Naive thymus-derived CD4-positive, alpha-beta T cell (primary cell): ENCODE data around the gene GFY. TPM values are rescaled to one million over a fixed set of nuclear protein-coding genes. Genes with fewer than 3 reads are reported as not detected.
A peak's percentile ranks its signal among the peaks of the same experiment; 100 is the strongest.

Experiments used
- ATAC-seq: fragments of 150-1000 bp; cut with Tn5 transposase; 2 replicates; pipeline ENCODE4 v1.10.0; 2021; ENCODE audit warnings: mild to moderate bottlenecking, moderate library complexity
- CTCF ChIA-PET: fragments of 350-600 bp; sonication (Branson Sonifier 250); formaldehyde crosslinking; loops from one replicate; lab custom pipeline; 2021; ENCODE audit warnings: antibody characterized with exemption; lab: Charles Lee
- POLR2A ChIA-PET: fragments of 350-600 bp; sonication (Branson Sonifier 250); formaldehyde crosslinking; loops from one replicate; lab custom pipeline; 2021; ENCODE audit warnings: antibody characterized with exemption, inconsistent platforms; lab: Charles Lee
- DNase-seq, 9 donors: peaks; one replicate each; pipeline versions ENCODE4 v3.0.0 to v3.0.0-alpha.2; 2020 to 2022; ENCODE audit warnings: mixed read lengths in 1 of 9
- H3K27ac ChIP-seq: one replicate; pipeline ENCODE4 v1.7.0; 2013; ENCODE audit warnings: mild to moderate bottlenecking, low read depth, low read length, moderate library complexity
- H3K27me3 ChIP-seq, 2 donors: one replicate each; pipeline ENCODE4 v1.7.0; 2013; ENCODE audit warnings: low read length in 2 of 2, mild to moderate bottlenecking in 2 of 2, moderate library complexity in 2 of 2; ENCODE audit not compliant: control insufficient read depth in 2 of 2, insufficient read depth in 2 of 2
- H3K36me3 ChIP-seq, 3 experiments: 1 replicate in 2 of 3; 2 replicates in 1 of 3; pipeline ENCODE4 v1.7.0; 2013; ENCODE audit warnings: low read length in 3 of 3, mild to moderate bottlenecking in 3 of 3, moderate library complexity in 1 of 3; ENCODE audit not compliant: insufficient read depth in 3 of 3, control insufficient read depth in 2 of 3
- H3K4me1 ChIP-seq, 2 donors: one replicate each; pipeline ENCODE4 v1.7.0; 2013; ENCODE audit warnings: low read length in 2 of 2, mild to moderate bottlenecking in 2 of 2, moderate library complexity in 1 of 2; ENCODE audit not compliant: control insufficient read depth in 2 of 2, insufficient read depth in 2 of 2
- H3K4me3 ChIP-seq: 2 replicates; pipeline ENCODE4 v1.7.0; 2013; ENCODE audit warnings: mild to moderate bottlenecking, low read length
- H3K9me3 ChIP-seq, 3 experiments: 1 replicate in 2 of 3; 2 replicates in 1 of 3; pipeline ENCODE4 v1.7.0; 2013; ENCODE audit warnings: low read length in 3 of 3; ENCODE audit not compliant: control insufficient read depth in 2 of 3
- H3K27ac Mint-ChIP-seq, 9 donors: one replicate each; pipeline ENCODE4 v1.8.0; 2020 to 2022; ENCODE audit warnings: mixed read lengths in 9 of 9, mild to moderate bottlenecking in 8 of 9, moderate library complexity in 5 of 9, inconsistent platforms in 2 of 9
- H3K27me3 Mint-ChIP-seq, 5 donors: one replicate each; pipeline ENCODE4 v1.8.0; 2021 to 2022; ENCODE audit warnings: mixed read lengths in 5 of 5, mild to moderate bottlenecking in 1 of 5
- H3K36me3 Mint-ChIP-seq, 5 donors: one replicate each; pipeline ENCODE4 v1.8.0; 2020 to 2022; ENCODE audit warnings: mixed read lengths in 5 of 5, mild to moderate bottlenecking in 3 of 5, inconsistent platforms in 1 of 5
- H3K4me1 Mint-ChIP-seq, 7 donors: one replicate each; pipeline ENCODE4 v1.8.0; 2020 to 2022; ENCODE audit warnings: mixed read lengths in 7 of 7, mild to moderate bottlenecking in 3 of 7, inconsistent platforms in 1 of 7
- H3K4me3 Mint-ChIP-seq, 10 donors: one replicate each; pipeline ENCODE4 v1.8.0; 2020 to 2022; ENCODE audit warnings: mild to moderate bottlenecking in 10 of 10, mixed read lengths in 10 of 10, moderate library complexity in 6 of 10, inconsistent platforms in 2 of 10
- H3K9me3 Mint-ChIP-seq, 11 donors: one replicate each; pipeline ENCODE4 v1.8.0; 2020 to 2022; ENCODE audit warnings: mixed read lengths in 11 of 11, mild to moderate bottlenecking in 4 of 11, inconsistent platforms in 1 of 11, moderate library complexity in 1 of 11
- intact Hi-C, 2 donors: fragments of 100-400 bp; cut with micrococcal nuclease; formaldehyde crosslinking; loops; one replicate each; pipeline ENCODE4 v1.15.1; 2023
- polyA plus RNA-seq, 2 donors: library from polyadenylated mRNA; unstranded; fragments of 300-500 nt; fragmentation: Illumina TruSeq; gene quantifications; one replicate each; pipeline ENCODE4 v1.2.3, GENCODE V29; 2021
- total RNA-seq, 6 experiments: library from RNA in 5 of 6; stranded (reverse) in 5 of 6; gene quantifications; 1 replicate in 5 of 6; 2 replicates in 1 of 6; pipeline ENCODE4 v1.2.3 and lab custom pipeline; 2021 to 2026

Gene GFY
- total and polyA plus RNA-seq, 7 experiments from 2014 or later = not detected

DNA sequence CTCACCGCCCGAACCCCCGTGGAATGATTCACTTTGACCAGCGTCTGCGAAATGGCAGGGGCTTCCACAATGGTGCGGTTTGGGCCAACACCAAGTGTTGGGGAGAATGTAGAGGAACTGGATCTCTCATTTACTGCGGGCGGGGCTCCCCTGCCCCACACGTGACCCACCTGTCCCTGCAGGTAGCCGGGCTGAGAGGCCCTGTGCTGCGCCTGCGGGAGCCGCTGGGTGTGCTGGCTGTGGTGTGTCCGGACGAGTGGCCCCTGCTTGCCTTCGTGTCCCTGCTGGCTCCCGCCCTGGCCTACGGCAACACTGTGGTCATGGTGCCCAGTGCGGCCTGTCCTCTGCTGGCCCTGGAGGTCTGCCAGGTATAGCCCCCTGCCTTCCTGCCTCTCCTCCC is 43.0 kb downstream of the GFY start:
- H3K27ac Mint-ChIP-seq = peak overlapping the region; percentile 94 to 100 (median 100)
- no peaks in the 10 kb centered on the region for H3K27me3 Mint-ChIP-seq
- Histone ChIP-seq H3K9me3 (no peaks in the 10 kb centered on the region), H3K27ac (peak overlapping the region; percentile 97), H3K36me3 (peaks cover 0 to 36% (median 3%) of the 10 kb centered on the region in 3 experiments), H3K4me1 (peaks cover 48 to 52% of the 10 kb centered on the region in 2 donors), H3K4me3 (no peak overlapping the region), H3K27me3 (no peaks in the 10 kb centered on the region)
- peak overlapping the region in 7 of 10 donors; percentile 17 to 91 (median 74) for H3K4me3 Mint-ChIP-seq
- CTCF ChIA-PET = interaction anchor here (0.7 to 4.9 kb wide), 2 partner anchors 77 kb away, joined by 4 to 28 read pairs; no protein-coding TSS in a partner anchor
- POLR2A ChIA-PET = interaction anchor here (6.2 kb wide), 1 partner anchor 15 kb away, joined by 226 read pairs; the partner anchor contains the start of genes ALDH16A1 and PIH1D1
- ATAC-seq (no peak), DNase-seq (no peak)
- H3K4me1 Mint-ChIP-seq = peaks cover 23 to 52% (median 34%) of the 10 kb centered on the region in 7 donors
- intact Hi-C loops = loop anchor here in 1 of 2 donors (2.0 kb wide), 1 partner anchor 241 kb away; no protein-coding TSS in a partner anchor
- H3K9me3 Mint-ChIP-seq = no peaks in the 10 kb centered on the region
- H3K36me3 Mint-ChIP-seq = peaks cover 0 to 7% (median 4%) of the 10 kb centered on the region in 5 donors

- DNase-seq (peak; percentile 59 to 98 (median 95)), ATAC-seq (peak; percentile 87)
- Histone ChIP-seq H3K36me3 (peaks cover 0 to 33% (median 3%) of the 10 kb centered on the region in 3 experiments), H3K4me3 (peak overlapping the region; percentile 10), H3K4me1 (peaks cover 55 to 59% of the 10 kb centered on the region in 2 donors), H3K27me3 (no peaks in the 10 kb centered on the region), H3K27ac (peak overlapping the region; percentile 97), H3K9me3 (no peaks in the 10 kb centered on the region)
- H3K27me3 Mint-ChIP-seq = no peaks in the 10 kb centered on the region
- POLR2A ChIA-PET = interaction anchor here (1.1 to 6.2 kb wide), 7 partner anchors 15 to 208 kb away, joined by 4 to 226 read pairs (median 6); partner anchors contain the start of genes ALDH16A1, PIH1D1, PRMT1 and RPL13A
- intact Hi-C loops = loop anchor here (1.0 to 2.0 kb wide), 4 partner anchors 16 to 242 kb away; partner anchors contain the start of genes ALDH16A1 (in 2 of the 2) and RPS11 (in 1 of the 2)
- CTCF ChIA-PET = interaction anchor here (0.5 to 5.9 kb wide), 9 partner anchors 10 to 137 kb away, joined by 3 to 83 read pairs (median 10); partner anchors contain the start of genes ALDH16A1 and PIH1D1
- peak overlapping the region; percentile 94 to 100 (median 100) for H3K27ac Mint-ChIP-seq
- peaks cover 0 to 7% (median 4%) of the 10 kb centered on the region in 5 donors for H3K36me3 Mint-ChIP-seq
- peaks cover 23 to 56% (median 40%) of the 10 kb centered on the region in 7 donors for H3K4me1 Mint-ChIP-seq
- H3K4me3 Mint-ChIP-seq = peak overlapping the region; percentile 73 to 91 (median 81)
- H3K9me3 Mint-ChIP-seq = no peaks in the 10 kb centered on the region
Measured at GRCh38 chr19:49468746-49469447, 43.7 kb downstream of the GFY start.

GRCh38 chr19:49469828-49470614 is 44.8 kb downstream of the GFY start:
- no peaks in the 10 kb centered on the region for H3K27me3 ChIP-seq
- ATAC-seq (peak; percentile 54), DNase-seq (peak; percentile 58 to 89 (median 79))
- Mint-ChIP-seq H3K4me1 (peaks cover 24 to 56% (median 40%) of the 10 kb centered on the region in 7 donors), H3K36me3 (peaks cover 0 to 13% (median 5%) of the 10 kb centered on the region in 5 donors), H3K27me3 (no peaks in the 10 kb centered on the region), H3K27ac (peak overlapping the region; percentile 94 to 100 (median 100)), H3K4me3 (peak overlapping the region; percentile 52 to 71 (median 62)), H3K9me3 (no peaks in the 10 kb centered on the region)
- peaks cover 0 to 28% (median 3%) of the 10 kb centered on the region in 3 experiments for H3K36me3 ChIP-seq
- peak overlapping the region; percentile 1 for H3K4me3 ChIP-seq
- ChIA-PET POLR2A (interaction anchor here (0.6 to 6.2 kb wide), 20 partner anchors 16 to 207 kb away, joined by 3 to 226 read pairs (median 5); partner anchors contain the start of genes ALDH16A1, NOSIP, PIH1D1 and PRMT1), CTCF (interaction anchor here (0.6 to 5.9 kb wide), 17 partner anchors 9 to 719 kb away, joined by 3 to 83 read pairs (median 4); partner anchors contain the start of genes ALDH16A1, GFY, PIH1D1 and RPS11)
- intact Hi-C loops = loop anchor here (1.0 to 10.0 kb wide), 7 partner anchors 17 to 355 kb away; partner anchors contain the start of genes ALDH16A1 (in 2 of the 2), C19orf73 (in 1 of the 2), LIN7B (in 1 of the 2) and PPFIA3 (in 1 of the 2)
- peaks cover 55 to 59% of the 10 kb centered on the region in 2 donors for H3K4me1 ChIP-seq
- peak overlapping the region; percentile 97 for H3K27ac ChIP-seq
- no peaks in the 10 kb centered on the region for H3K9me3 ChIP-seq

- Mint-ChIP-seq H3K36me3 (peaks cover 0 to 19% (median 8%) of the 10 kb centered on the region in 5 donors), H3K4me3 (peak overlapping the region; percentile 52 to 71 (median 62)), H3K4me1 (peaks cover 24 to 56% (median 40%) of the 10 kb centered on the region in 7 donors), H3K27me3 (no peaks in the 10 kb centered on the region), H3K9me3 (peaks cover 0 to 3% (median 0%) of the 10 kb centered on the region in 11 donors), H3K27ac (peak overlapping the region; percentile 94 to 100 (median 100))
- Histone ChIP-seq H3K27ac (peak overlapping the region; percentile 97), H3K4me3 (no peak overlapping the region), H3K36me3 (peaks cover 0 to 28% (median 0%) of the 10 kb centered on the region in 3 experiments), H3K27me3 (no peaks in the 10 kb centered on the region), H3K4me1 (peaks cover 55 to 59% of the 10 kb centered on the region in 2 donors), H3K9me3 (no peaks in the 10 kb centered on the region)
- ATAC-seq (no peak), DNase-seq (peak in 1 of 9 donors; percentile 40)
- ChIA-PET POLR2A (interaction anchor here (0.6 to 6.2 kb wide), 16 partner anchors 17 to 206 kb away, joined by 3 to 226 read pairs (median 5); partner anchors contain the start of genes ALDH16A1, NOSIP, PIH1D1 and PRMT1), CTCF (interaction anchor here (0.9 to 5.9 kb wide), 12 partner anchors 8 to 100 kb away, joined by 3 to 83 read pairs (median 8); partner anchors contain the start of genes ALDH16A1, GFY, PIH1D1 and RPS11)
- intact Hi-C loops = loop anchor here (1.0 to 10.0 kb wide), 4 partner anchors 27 to 356 kb away; partner anchors contain the start of genes C19orf73 (in 1 of the 2), LIN7B (in 1 of the 2) and PPFIA3 (in 1 of the 2)
Measured at GRCh38 chr19:49470615-49470978, 45.4 kb downstream of the GFY start.

- Mint-ChIP-seq H3K4me3 (peak overlapping the region; percentile 91 to 100 (median 96)), H3K9me3 (peaks cover 0 to 3% (median 0%) of the 10 kb centered on the region in 11 donors), H3K4me1 (peaks cover 24 to 69% (median 52%) of the 10 kb centered on the region in 7 donors)
Measured at GRCh38 chr19:49472936-49473335, 47.7 kb downstream of the GFY start.

More at GRCh38 chr19:49472936-49473335, 47.7 kb downstream of the GFY start:
- Histone ChIP-seq H3K27me3 (no peaks in the 10 kb centered on the region), H3K4me1 (peaks cover 61 to 63% of the 10 kb centered on the region in 2 donors), H3K9me3 (no peaks in the 10 kb centered on the region), H3K27ac (peak overlapping the region; percentile 99), H3K36me3 (peaks cover 0 to 28% (median 0%) of the 10 kb centered on the region in 3 experiments), H3K4me3 (no peak overlapping the region)
- intact Hi-C loops = loop anchor here in 1 of 2 donors (5.0 to 10.0 kb wide), 2 partner anchors 206 to 358 kb away; partner anchors contain the start of genes C19orf73, LIN7B and PPFIA3
- Mint-ChIP-seq H3K27me3 (no peaks in the 10 kb centered on the region), H3K27ac (peak overlapping the region; percentile 95 to 100 (median 98)), H3K36me3 (peaks cover 9 to 29% (median 19%) of the 10 kb centered on the region in 5 donors)
- ATAC-seq = no peak
- CTCF ChIA-PET = interaction anchor here (0.8 to 5.9 kb wide), 14 partner anchors 8 to 206 kb away, joined by 3 to 83 read pairs (median 4); partner anchors contain the start of genes ALDH16A1 and PIH1D1
- POLR2A ChIA-PET = interaction anchor here (0.6 to 6.2 kb wide), 16 partner anchors 15 to 205 kb away, joined by 3 to 226 read pairs (median 4); partner anchors contain the start of genes ALDH16A1, PIH1D1, PRMT1 and RPL13A
- DNase-seq = no peak
